ENCODE data around the gene YTHDF1.

The YTHDF1 gene

GRCh38 chr20:63202021-63202420 lies 13.9 kb downstream of the YTHDF1 start:
- DNase-seq: no peak
- Histone ChIP-seq H3K36me3 (ENCODE audit: control insufficient read depth in 4 of 4, insufficient read depth in 4 of 4, low read length in 3 of 4) (peaks cover 11 to 86% (median 60%) of the 10 kb centered on the region in 4 experiments), H3K27ac (ENCODE audit: insufficient read depth in 1 of 2, low read depth in 1 of 2, low read length in 2 of 2, poor library complexity in 1 of 2, severe bottlenecking in 2 of 2) (no peak overlapping the region), H3K4me3 (ENCODE audit: control insufficient read depth in 1 of 7, extremely low read depth in 1 of 7, insufficient read depth in 4 of 7, low read depth in 2 of 7, low read length in 6 of 7) (no peak overlapping the region), H3K9me3 (ENCODE audit: control extremely low read depth in 1 of 5, control insufficient read depth in 4 of 5, insufficient read depth in 2 of 5, low read depth in 1 of 5, low read length in 4 of 5) (no peaks in the 10 kb centered on the region), H3K27me3 (replicated peaks in 2 of 5; ENCODE audit: control insufficient read depth in 4 of 5, insufficient read depth in 5 of 5, low read length in 4 of 5) (no peaks in the 10 kb centered on the region), H3K4me1 (ENCODE audit: control extremely low read depth in 1 of 4, control insufficient read depth in 4 of 4, insufficient read depth in 4 of 4, low read length in 3 of 4) (no peaks in the 10 kb centered on the region)
- ChIA-PET CTCF (no interaction called here), POLR2A (no interaction called here)
- WGBS (ENCODE audit: insufficient coverage): 95% methylated on average over 13 of the region's 17 CpGs

GRCh38 chr20:63198606-63199005 lies 17.3 kb downstream of the YTHDF1 start:
- Histone ChIP-seq H3K4me1 (ENCODE audit: control extremely low read depth in 1 of 4, control insufficient read depth in 4 of 4, insufficient read depth in 4 of 4, low read length in 3 of 4) (no peaks in the 10 kb centered on the region), H3K27ac (ENCODE audit: insufficient read depth in 1 of 2, low read depth in 1 of 2, low read length in 2 of 2, poor library complexity in 1 of 2, severe bottlenecking in 2 of 2) (no peak overlapping the region), H3K36me3 (ENCODE audit: control insufficient read depth in 4 of 4, insufficient read depth in 4 of 4, low read length in 3 of 4) (peaks cover 11 to 70% (median 52%) of the 10 kb centered on the region in 4 experiments), H3K9me3 (ENCODE audit: control extremely low read depth in 1 of 5, control insufficient read depth in 4 of 5, insufficient read depth in 2 of 5, low read depth in 1 of 5, low read length in 4 of 5) (no peaks in the 10 kb centered on the region), H3K4me3 (ENCODE audit: control insufficient read depth in 1 of 7, extremely low read depth in 1 of 7, insufficient read depth in 4 of 7, low read depth in 2 of 7, low read length in 6 of 7) (no peak overlapping the region), H3K27me3 (replicated peaks in 2 of 5; ENCODE audit: control insufficient read depth in 4 of 5, insufficient read depth in 5 of 5, low read length in 4 of 5) (no peaks in the 10 kb centered on the region)
- 77% methylated on average over 7 of the region's 7 CpGs for WGBS (ENCODE audit: insufficient coverage)
- CTCF ChIA-PET: interaction anchor here (1.5 to 3.4 kb wide), 3 partner anchors 15 to 25 kb away, joined by 4 to 14 read pairs (median 9); no protein-coding TSS in a partner anchor
- POLR2A ChIA-PET: no interaction called here
- DNase-seq: no peak

- Histone ChIP-seq H3K36me3 (ENCODE audit: control insufficient read depth in 4 of 4, insufficient read depth in 4 of 4, low read length in 3 of 4) (peaks cover 11 to 53% (median 36%) of the 10 kb centered on the region in 4 experiments), H3K4me1 (ENCODE audit: control extremely low read depth in 1 of 4, control insufficient read depth in 4 of 4, insufficient read depth in 4 of 4, low read length in 3 of 4) (no peaks in the 10 kb centered on the region), H3K27me3 (replicated peaks in 2 of 5; ENCODE audit: control insufficient read depth in 4 of 5, insufficient read depth in 5 of 5, low read length in 4 of 5) (no peaks in the 10 kb centered on the region), H3K27ac (ENCODE audit: insufficient read depth in 1 of 2, low read depth in 1 of 2, low read length in 2 of 2, poor library complexity in 1 of 2, severe bottlenecking in 2 of 2) (no peak overlapping the region), H3K9me3 (ENCODE audit: control extremely low read depth in 1 of 5, control insufficient read depth in 4 of 5, insufficient read depth in 2 of 5, low read depth in 1 of 5, low read length in 4 of 5) (no peaks in the 10 kb centered on the region), H3K4me3 (ENCODE audit: control insufficient read depth in 1 of 7, extremely low read depth in 1 of 7, insufficient read depth in 4 of 7, low read depth in 2 of 7, low read length in 6 of 7) (no peak overlapping the region)
- no peak for DNase-seq
- ChIA-PET CTCF (interaction anchor here (0.7 to 2.8 kb wide), 4 partner anchors 13 to 34 kb away, joined by 3 to 9 read pairs (median 3); no protein-coding TSS in a partner anchor), POLR2A (no interaction called here)
- WGBS (ENCODE audit: insufficient coverage): 91% methylated on average over 8 of the region's 9 CpGs
These were observed 19.0 kb downstream of the YTHDF1 start for GRCh38 chr20:63196768-63197470.

DNA sequence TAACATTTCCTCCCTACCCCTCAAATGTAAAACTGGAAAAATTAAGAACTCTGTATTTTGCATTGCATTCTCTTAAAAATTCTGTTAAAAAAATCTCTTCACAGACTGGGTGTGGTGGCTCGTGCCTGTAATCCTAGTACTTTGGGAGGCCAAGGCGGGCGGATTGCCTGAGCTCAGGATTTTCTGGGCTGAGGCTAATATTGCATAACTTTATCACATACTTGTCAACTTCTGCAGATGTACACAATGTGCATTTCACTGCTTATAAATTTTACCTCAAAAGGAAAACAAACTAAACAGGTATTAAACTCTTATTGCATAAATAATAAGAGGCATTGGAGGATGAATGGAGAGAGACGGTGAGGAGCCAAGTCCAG lies 21.1 kb downstream of the YTHDF1 start:
- H3K27me3 ChIP-seq (replicated peaks in 2 of 5; ENCODE audit: control insufficient read depth in 4 of 5, insufficient read depth in 5 of 5, low read length in 4 of 5): no peaks in the 10 kb centered on the region
- no peak for DNase-seq
- 98% methylated on average over 4 of the region's 4 CpGs for WGBS (ENCODE audit: insufficient coverage)
- H3K4me3 ChIP-seq (ENCODE audit: control insufficient read depth in 1 of 7, extremely low read depth in 1 of 7, insufficient read depth in 4 of 7, low read depth in 2 of 7, low read length in 6 of 7): no peak overlapping the region
- no peaks in the 10 kb centered on the region for H3K4me1 ChIP-seq (ENCODE audit: control extremely low read depth in 1 of 4, control insufficient read depth in 4 of 4, insufficient read depth in 4 of 4, low read length in 3 of 4)
- ChIA-PET POLR2A (no interaction called here), CTCF (interaction anchor here (1.3 kb wide), 1 partner anchor 29 kb away, joined by 3 read pairs; no protein-coding TSS in a partner anchor)
- no peaks in the 10 kb centered on the region for H3K9me3 ChIP-seq (ENCODE audit: control extremely low read depth in 1 of 5, control insufficient read depth in 4 of 5, insufficient read depth in 2 of 5, low read depth in 1 of 5, low read length in 4 of 5)
- peaks cover 7 to 35% (median 24%) of the 10 kb centered on the region in 4 experiments for H3K36me3 ChIP-seq (ENCODE audit: control insufficient read depth in 4 of 4, insufficient read depth in 4 of 4, low read length in 3 of 4)
- H3K27ac ChIP-seq (ENCODE audit: insufficient read depth in 1 of 2, low read depth in 1 of 2, low read length in 2 of 2, poor library complexity in 1 of 2, severe bottlenecking in 2 of 2): no peak overlapping the region

DNA sequence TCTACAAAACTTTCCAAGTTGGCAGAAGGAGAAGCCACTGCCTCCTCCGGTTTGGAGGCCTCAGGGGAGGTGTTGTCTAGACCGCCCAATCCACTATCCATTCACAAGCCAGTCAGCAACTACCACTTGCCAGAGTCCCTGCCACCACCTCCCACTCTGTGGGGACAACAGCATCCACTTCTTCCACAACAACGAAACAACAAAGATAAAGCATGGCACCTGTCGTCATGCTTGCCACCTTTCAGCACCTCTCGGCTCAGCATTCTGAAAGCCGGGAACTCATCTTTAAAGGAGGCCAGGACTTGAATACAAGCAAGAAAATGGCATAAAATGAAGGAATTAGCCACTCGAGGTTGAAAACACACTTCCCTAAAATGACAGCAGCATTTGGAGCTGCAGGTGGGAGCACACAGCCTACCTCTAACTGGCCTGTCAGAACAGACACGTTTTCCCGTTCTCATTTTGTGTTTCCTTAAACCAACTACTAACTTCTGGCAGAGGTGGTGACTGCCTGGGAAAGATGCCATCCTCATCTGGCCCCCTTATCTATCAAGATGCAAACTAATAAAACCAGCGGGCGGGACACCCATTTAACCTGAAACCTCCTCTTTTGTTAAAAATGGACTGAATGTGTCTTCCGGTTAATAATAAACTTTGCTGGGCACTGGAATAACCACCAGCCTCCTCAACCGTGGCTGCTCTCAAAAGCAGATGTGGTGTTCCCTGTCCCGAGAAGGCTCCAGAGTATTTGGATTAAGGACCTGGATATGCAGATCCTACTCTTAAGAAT lies 21.7 kb downstream of the YTHDF1 start:
- WGBS (ENCODE audit: insufficient coverage): 87% methylated on average over 10 of the region's 14 CpGs
- CTCF ChIA-PET: no interaction called here
- Histone ChIP-seq H3K27ac (ENCODE audit: insufficient read depth in 1 of 2, low read depth in 1 of 2, low read length in 2 of 2, poor library complexity in 1 of 2, severe bottlenecking in 2 of 2) (no peak overlapping the region), H3K27me3 (replicated peaks in 2 of 5; ENCODE audit: control insufficient read depth in 4 of 5, insufficient read depth in 5 of 5, low read length in 4 of 5) (no peaks in the 10 kb centered on the region), H3K36me3 (ENCODE audit: control insufficient read depth in 4 of 4, insufficient read depth in 4 of 4, low read length in 3 of 4) (peaks cover 7 to 30% (median 22%) of the 10 kb centered on the region in 4 experiments), H3K9me3 (ENCODE audit: control extremely low read depth in 1 of 5, control insufficient read depth in 4 of 5, insufficient read depth in 2 of 5, low read depth in 1 of 5, low read length in 4 of 5) (no peaks in the 10 kb centered on the region), H3K4me1 (ENCODE audit: control extremely low read depth in 1 of 4, control insufficient read depth in 4 of 4, insufficient read depth in 4 of 4, low read length in 3 of 4) (no peaks in the 10 kb centered on the region), H3K4me3 (ENCODE audit: control insufficient read depth in 1 of 7, extremely low read depth in 1 of 7, insufficient read depth in 4 of 7, low read depth in 2 of 7, low read length in 6 of 7) (no peak overlapping the region)
- DNase-seq: no peak
- POLR2A ChIA-PET: no interaction called here

DNA sequence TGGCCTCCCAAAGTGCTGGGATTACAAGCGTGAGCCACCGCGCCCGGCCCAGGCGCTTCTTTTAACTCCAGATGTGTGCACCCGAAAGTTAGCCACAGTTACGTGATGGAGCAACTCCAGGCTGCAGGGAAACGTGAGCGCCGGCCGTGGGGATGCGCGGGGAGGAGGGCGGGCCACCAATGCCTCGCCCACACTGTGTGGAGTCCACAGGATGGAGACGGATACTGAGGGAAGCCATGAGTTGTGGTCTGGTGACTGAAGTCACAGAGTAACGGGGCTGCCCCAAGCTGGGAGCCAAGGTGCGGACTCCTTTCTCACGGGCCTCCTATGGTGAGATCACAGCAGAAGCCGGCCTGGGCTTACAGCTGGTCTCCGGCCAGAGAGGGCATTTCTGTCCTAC lies 23.2 kb downstream of the YTHDF1 start:
- no peak for DNase-seq
- H3K9me3 ChIP-seq (ENCODE audit: control extremely low read depth in 1 of 5, control insufficient read depth in 4 of 5, insufficient read depth in 2 of 5, low read depth in 1 of 5, low read length in 4 of 5): no peaks in the 10 kb centered on the region
- peaks cover 7 to 23% (median 21%) of the 10 kb centered on the region in 4 experiments for H3K36me3 ChIP-seq (ENCODE audit: control insufficient read depth in 4 of 4, insufficient read depth in 4 of 4, low read length in 3 of 4)
- H3K4me1 ChIP-seq (ENCODE audit: control extremely low read depth in 1 of 4, control insufficient read depth in 4 of 4, insufficient read depth in 4 of 4, low read length in 3 of 4): no peaks in the 10 kb centered on the region
- H3K27ac ChIP-seq (ENCODE audit: insufficient read depth in 1 of 2, low read depth in 1 of 2, low read length in 2 of 2, poor library complexity in 1 of 2, severe bottlenecking in 2 of 2): no peak overlapping the region
- ChIA-PET CTCF (interaction anchor here (1.0 to 3.4 kb wide), 2 partner anchors 9 to 31 kb away, joined by 5 to 10 read pairs; no protein-coding TSS in a partner anchor), POLR2A (no interaction called here)
- H3K4me3 ChIP-seq (ENCODE audit: control insufficient read depth in 1 of 7, extremely low read depth in 1 of 7, insufficient read depth in 4 of 7, low read depth in 2 of 7, low read length in 6 of 7): no peak overlapping the region
- no peaks in the 10 kb centered on the region for H3K27me3 ChIP-seq (replicated peaks in 2 of 5; ENCODE audit: control insufficient read depth in 4 of 5, insufficient read depth in 5 of 5, low read length in 4 of 5)
- WGBS (ENCODE audit: insufficient coverage): 99% methylated on average over 21 of the region's 21 CpGs

DNA sequence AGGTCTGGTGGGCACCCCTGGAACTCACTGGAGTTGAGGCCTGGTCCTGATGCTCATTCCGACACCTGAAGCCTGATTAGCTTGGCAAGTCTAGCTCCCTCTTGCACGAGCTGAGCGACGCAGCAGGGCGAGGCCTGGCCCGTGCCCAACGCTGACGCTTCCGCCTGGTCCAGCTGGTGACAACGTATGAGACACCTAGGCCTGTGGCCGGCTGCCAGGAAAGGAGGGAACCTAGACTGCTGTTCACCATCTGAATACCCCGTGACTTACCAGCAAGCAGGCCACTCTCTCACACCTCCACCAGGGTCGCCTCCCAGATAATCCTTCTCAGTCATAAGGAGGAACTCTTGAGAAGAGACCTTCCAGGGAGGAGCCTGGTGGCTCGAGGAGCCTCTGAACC lies 24.5 kb downstream of the YTHDF1 start:
- Histone ChIP-seq H3K27ac (ENCODE audit: insufficient read depth in 1 of 2, low read depth in 1 of 2, low read length in 2 of 2, poor library complexity in 1 of 2, severe bottlenecking in 2 of 2) (no peak overlapping the region), H3K4me3 (ENCODE audit: control insufficient read depth in 1 of 7, extremely low read depth in 1 of 7, insufficient read depth in 4 of 7, low read depth in 2 of 7, low read length in 6 of 7) (no peak overlapping the region), H3K36me3 (ENCODE audit: control insufficient read depth in 4 of 4, insufficient read depth in 4 of 4, low read length in 3 of 4) (peaks cover 7 to 14% (median 10%) of the 10 kb centered on the region in 4 experiments), H3K27me3 (replicated peaks in 2 of 5; ENCODE audit: control insufficient read depth in 4 of 5, insufficient read depth in 5 of 5, low read length in 4 of 5) (no peaks in the 10 kb centered on the region), H3K9me3 (ENCODE audit: control extremely low read depth in 1 of 5, control insufficient read depth in 4 of 5, insufficient read depth in 2 of 5, low read depth in 1 of 5, low read length in 4 of 5) (no peaks in the 10 kb centered on the region), H3K4me1 (ENCODE audit: control extremely low read depth in 1 of 4, control insufficient read depth in 4 of 4, insufficient read depth in 4 of 4, low read length in 3 of 4) (no peaks in the 10 kb centered on the region)
- ChIA-PET POLR2A (no interaction called here), CTCF (interaction anchor here (0.8 to 3.4 kb wide), 2 partner anchors 9 to 33 kb away, joined by 4 to 10 read pairs; no protein-coding TSS in a partner anchor)
- no peak for DNase-seq
- 94% methylated on average over 14 of the region's 14 CpGs for WGBS (ENCODE audit: insufficient coverage)

Measured in common myeloid progenitor, CD34-positive (primary cell).